Measurements from ENCODE around the gene CLTCL1. TPM values are rescaled to one million over a fixed set of nuclear protein-coding genes. Genes with fewer than 3 reads are reported as not detected.

The CLTCL1 gene
- total RNA-seq, 1 donor from 2014 or later = 26.0 TPM

GRCh38 chr22:19275513-19275912 is 16.0 kb downstream of the CLTCL1 start:
- Histone ChIP-seq H3K4me3 (no peak overlapping the region), H3K27ac (no peak overlapping the region), H3K27me3 (no peaks in the 10 kb centered on the region), H3K36me3 (peaks cover 0 to 4% of the 10 kb centered on the region in 2 donors), H3K9me3 (no peaks in the 10 kb centered on the region), H3K4me1 (no peaks in the 10 kb centered on the region)
- intact Hi-C loops (cut with DNase I) = no loop called here
- TF ChIP-seq CTCF (IDR thresholded peaks at IDR 0.05) = no peak
- no peak for DNase-seq (ENCODE audit: low spot score in 2 of 2)

- Histone ChIP-seq H3K9me3 (no peaks in the 10 kb centered on the region), H3K36me3 (peaks cover 0 to 4% of the 10 kb centered on the region in 2 donors), H3K27ac (no peak overlapping the region), H3K27me3 (no peaks in the 10 kb centered on the region), H3K4me1 (no peaks in the 10 kb centered on the region), H3K4me3 (no peak overlapping the region)
- DNase-seq (ENCODE audit: low spot score in 2 of 2) = no peak
- TF ChIP-seq CTCF (IDR thresholded peaks at IDR 0.05) = no peak
- intact Hi-C loops (cut with DNase I) = no loop called here
These were observed 16.4 kb downstream of the CLTCL1 start for GRCh38 chr22:19275104-19275503.

- intact Hi-C loops (cut with DNase I) = no loop called here
- TF ChIP-seq CTCF (IDR thresholded peaks at IDR 0.05) = no peak
- no peaks in the 10 kb centered on the region for H3K27me3 ChIP-seq
- H3K36me3 ChIP-seq = peaks cover 0 to 4% of the 10 kb centered on the region in 2 donors
- H3K9me3 ChIP-seq = peaks cover 0 to 4% of the 10 kb centered on the region in 2 donors
- no peak overlapping the region for H3K27ac ChIP-seq
- no peaks in the 10 kb centered on the region for H3K4me1 ChIP-seq
- no peak overlapping the region for H3K4me3 ChIP-seq
- DNase-seq (ENCODE audit: low spot score in 2 of 2) = no peak
These were observed 19.5 kb downstream of the CLTCL1 start for GRCh38 chr22:19271856-19272535.

DNA sequence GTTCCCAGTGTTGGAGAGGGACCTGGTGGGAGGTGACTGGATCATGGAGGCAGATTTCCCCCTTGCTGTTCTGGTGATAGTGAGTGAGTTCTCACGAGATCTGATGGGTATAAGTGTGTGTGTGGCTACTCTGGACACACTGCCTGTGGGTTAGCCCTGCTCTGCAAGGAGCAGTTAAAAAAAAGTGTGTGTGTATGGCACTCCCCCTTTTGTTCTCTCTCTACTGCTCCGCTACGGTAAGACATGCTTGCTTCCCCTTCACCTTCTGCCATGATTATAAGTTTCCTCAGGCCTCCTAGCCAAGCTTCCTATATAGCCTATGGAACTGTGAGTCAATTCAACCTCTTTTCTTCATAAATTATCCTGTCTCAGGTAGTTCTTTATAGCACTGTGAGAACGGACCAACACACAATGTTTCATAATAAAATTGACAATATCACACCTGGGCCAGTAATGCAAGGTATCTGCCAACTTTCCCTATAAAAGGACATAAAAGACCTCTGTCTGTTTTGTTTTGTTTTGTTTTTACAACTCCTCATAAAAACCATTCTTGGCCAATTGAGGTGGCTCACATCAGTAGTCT is 20.2 kb downstream of the CLTCL1 start:
- no peak for DNase-seq (ENCODE audit: low spot score in 2 of 2)
- Histone ChIP-seq H3K27me3 (no peaks in the 10 kb centered on the region), H3K36me3 (peaks cover 0 to 4% of the 10 kb centered on the region in 2 donors), H3K9me3 (peaks cover 2 to 11% of the 10 kb centered on the region in 2 donors), H3K4me3 (no peak overlapping the region), H3K27ac (no peak overlapping the region), H3K4me1 (no peaks in the 10 kb centered on the region)
- no peak for TF ChIP-seq CTCF (IDR thresholded peaks at IDR 0.05)
- intact Hi-C loops (cut with DNase I) = no loop called here

- Histone ChIP-seq H3K9me3 (peaks cover 7 to 12% of the 10 kb centered on the region in 2 donors), H3K27ac (no peak overlapping the region), H3K4me3 (no peak overlapping the region), H3K36me3 (peaks cover 0 to 4% of the 10 kb centered on the region in 2 donors), H3K4me1 (no peaks in the 10 kb centered on the region), H3K27me3 (no peaks in the 10 kb centered on the region)
- no peak for TF ChIP-seq CTCF (IDR thresholded peaks at IDR 0.05)
- intact Hi-C loops (cut with DNase I) = no loop called here
- no peak for DNase-seq (ENCODE audit: low spot score in 2 of 2)
These were observed 20.6 kb downstream of the CLTCL1 start for GRCh38 chr22:19270873-19271272.

Measured in ascending aorta (tissue), 2 donors.